H1 (cell line): ENCODE measurements around the gene LYRM4. TPM values are rescaled to one million over a fixed set of nuclear protein-coding genes. Genes with fewer than 3 reads are reported as not detected.

Source experiments
- TAF1 ChIP-seq: IDR thresholded peaks from 2 replicates; pipeline ENCODE4 v1.6.1; 2011; ENCODE audit warnings: mild to moderate bottlenecking, low read depth, low read length
- TEAD4 ChIP-seq: IDR thresholded peaks from 2 replicates; pipeline ENCODE4 v1.6.1; 2012; ENCODE audit warnings: low read depth, low read length, inconsistent platforms, mixed read lengths
- polyA plus RNA-seq, 7 experiments: library from polyadenylated mRNA; depleted of rRNA in 3 of 7; stranded (reverse) in 5 of 7; unstranded in 2 of 7; fragments of >200 nt in 5 of 7; fragments of 200-250 nt in 2 of 7; gene quantifications; 1 replicate in 5 of 7; 2 replicates in 1 of 7; 4 replicates in 1 of 7; pipeline versions ENCODE4 v1.2.1 to v1.2.3, GENCODE V29; 2011 to 2013; ENCODE audit warnings: missing spikeins in 2 of 7, mixed read lengths in 2 of 7
- total RNA-seq: library from RNA; stranded (reverse); fragmentation: NEBNext Ultra II Directional; extraction: Animal tissue kit (Norgen Biotek cat#: 25700); gene quantifications from 2 replicates; pipeline ENCODE4 v1.2.1, GENCODE V29; 2021

LYRM4 gene
- total and polyA plus RNA-seq, 2 of the 8 experiments (the other 6 are each of a cell fraction or from before 2014, with no cell fraction given) = 56.6 to 62.8 TPM

- TF ChIP-seq TEAD4 (no peak), TAF1 (no peak)
Observed at GRCh38 chr6:5149891-5150290, 110.9 kb downstream of the LYRM4 start (continued).
